HG03196 (cell line): ENCODE results near the gene BCKDHA.
"Not testable (repeated sequence)": the region's sequence is repeated elsewhere in the genome, so short reads cannot be mapped to it uniquely, and the experiment has no call there.

Source experiments
- ATAC-seq: cut with Tn5 transposase; IDR thresholded peaks from one replicate; pipeline ENCODE4 v1.9.1; 2021; ENCODE audit not compliant: unreplicated experiment

The BCKDHA gene

GRCh38 chr19:41403181-41403970 lies 5.8 kb downstream of the BCKDHA start:
- no peak for ATAC-seq

- no peak for ATAC-seq
Observed at GRCh38 chr19:41405776-41406175, 8.2 kb downstream of the BCKDHA start.

- no peak for ATAC-seq
Observed at GRCh38 chr19:41407271-41407670, 9.7 kb downstream of the BCKDHA start.

- ATAC-seq = no peak
Observed at GRCh38 chr19:41408256-41408655, 10.6 kb downstream of the BCKDHA start.

- not testable (repeated sequence) for ATAC-seq
Observed at GRCh38 chr19:41408846-41409245, 11.2 kb downstream of the BCKDHA start.

GRCh38 chr19:41409288-41409687 lies 11.7 kb downstream of the BCKDHA start:
- no peak for ATAC-seq

- no peak for ATAC-seq
Observed at GRCh38 chr19:41410336-41411054, 12.9 kb downstream of the BCKDHA start.

- ATAC-seq = no peak
Observed at GRCh38 chr19:41411100-41411967, 13.7 kb downstream of the BCKDHA start.

- ATAC-seq = no peak
Observed at GRCh38 chr19:41411968-41412265, 14.3 kb downstream of the BCKDHA start.

GRCh38 chr19:41412953-41413352 lies 15.3 kb downstream of the BCKDHA start:
- ATAC-seq = no peak

- ATAC-seq = no peak
Observed at GRCh38 chr19:41413947-41414346, 16.3 kb downstream of the BCKDHA start.

GRCh38 chr19:41414461-41414860 lies 16.8 kb downstream of the BCKDHA start:
- no peak for ATAC-seq

GRCh38 chr19:41415154-41415571 lies 17.5 kb downstream of the BCKDHA start:
- ATAC-seq = no peak

- no peak for ATAC-seq
Observed at GRCh38 chr19:41416194-41416674, 18.6 kb downstream of the BCKDHA start.

- ATAC-seq = no peak
Observed at GRCh38 chr19:41420101-41420880, 22.7 kb downstream of the BCKDHA start.

- ATAC-seq = no peak
Observed at GRCh38 chr19:41421314-41421713, 23.7 kb downstream of the BCKDHA start.

- no peak for ATAC-seq
Observed at GRCh38 chr19:41421973-41422372, 24.4 kb downstream of the BCKDHA start.

GRCh38 chr19:41422456-41422855 lies 24.8 kb downstream of the BCKDHA start:
- ATAC-seq = no peak

- ATAC-seq = no peak
Observed at GRCh38 chr19:41422955-41423354, 25.3 kb downstream of the BCKDHA start.

GRCh38 chr19:41424335-41425173 lies 26.9 kb downstream of the BCKDHA start:
- no peak for ATAC-seq
